ENCODE results near the gene GPC4.

Gene GPC4

GRCh38 chrX:133302775-133303445, 112.4 kb downstream of the GPC4 start:
- H3K9ac ChIP-seq = no peak overlapping the region

GRCh38 chrX:133300591-133300990, 114.7 kb downstream of the GPC4 start:
- Histone ChIP-seq H3K4me1 (no peaks in the 10 kb centered on the region), H2AFZ (no peak overlapping the region), H3K27ac (no peak overlapping the region), H3K9me3 (ENCODE audit: control insufficient read depth, low read length) (no peaks in the 10 kb centered on the region), H3K9ac (no peak overlapping the region), H3K4me2 (ENCODE audit: low read length) (no peak overlapping the region), H3K36me3 (ENCODE audit: control insufficient read depth, insufficient read depth, low read length) (no peaks in the 10 kb centered on the region), H3K27me3 (ENCODE audit: control insufficient read depth, insufficient read depth, low read length) (no peaks in the 10 kb centered on the region), H3K4me3 (ENCODE audit: low read depth, low read length) (no peak overlapping the region), H3K79me2 (no peaks in the 10 kb centered on the region)
- no peak for TF ChIP-seq CTCF (IDR thresholded peaks at IDR 0.05)

More at GRCh38 chrX:133302775-133303445, 112.4 kb downstream of the GPC4 start:
- no peak for TF ChIP-seq CTCF (IDR thresholded peaks at IDR 0.05)
- Histone ChIP-seq H3K36me3 (ENCODE audit: control insufficient read depth, insufficient read depth, low read length) (no peaks in the 10 kb centered on the region), H3K4me1 (no peaks in the 10 kb centered on the region), H3K27ac (no peak overlapping the region), H3K27me3 (ENCODE audit: control insufficient read depth, insufficient read depth, low read length) (no peaks in the 10 kb centered on the region), H3K79me2 (no peaks in the 10 kb centered on the region), H3K4me3 (ENCODE audit: low read depth, low read length) (no peak overlapping the region), H3K9me3 (ENCODE audit: control insufficient read depth, low read length) (no peaks in the 10 kb centered on the region), H3K4me2 (ENCODE audit: low read length) (no peak overlapping the region), H2AFZ (no peak overlapping the region)

- H2AFZ ChIP-seq = no peak overlapping the region
- H3K4me2 ChIP-seq (ENCODE audit: low read length) = no peak overlapping the region
- H3K27me3 ChIP-seq (ENCODE audit: control insufficient read depth, insufficient read depth, low read length) = no peaks in the 10 kb centered on the region
- H3K36me3 ChIP-seq (ENCODE audit: control insufficient read depth, insufficient read depth, low read length) = no peaks in the 10 kb centered on the region
- H3K79me2 ChIP-seq = no peaks in the 10 kb centered on the region
- no peak overlapping the region for H3K9ac ChIP-seq
- TF ChIP-seq CTCF (IDR thresholded peaks at IDR 0.05) = no peak
- H3K9me3 ChIP-seq (ENCODE audit: control insufficient read depth, low read length) = no peaks in the 10 kb centered on the region
- no peak overlapping the region for H3K4me3 ChIP-seq (ENCODE audit: low read depth, low read length)
- no peaks in the 10 kb centered on the region for H3K4me1 ChIP-seq
- H3K27ac ChIP-seq = no peak overlapping the region
Observed at GRCh38 chrX:133297284-133297683, 118.0 kb downstream of the GPC4 start.

GRCh38 chrX:133294126-133294525, 121.2 kb downstream of the GPC4 start:
- TF ChIP-seq CTCF (IDR thresholded peaks at IDR 0.05) = no peak
- Histone ChIP-seq H3K27ac (no peak overlapping the region), H3K79me2 (no peaks in the 10 kb centered on the region), H3K4me2 (ENCODE audit: low read length) (no peak overlapping the region), H3K9ac (no peak overlapping the region), H3K27me3 (ENCODE audit: control insufficient read depth, insufficient read depth, low read length) (no peaks in the 10 kb centered on the region), H2AFZ (no peak overlapping the region), H3K9me3 (ENCODE audit: control insufficient read depth, low read length) (no peaks in the 10 kb centered on the region), H3K36me3 (ENCODE audit: control insufficient read depth, insufficient read depth, low read length) (no peaks in the 10 kb centered on the region), H3K4me3 (ENCODE audit: low read depth, low read length) (no peak overlapping the region), H3K4me1 (no peaks in the 10 kb centered on the region)

- Histone ChIP-seq H3K27ac (no peak overlapping the region), H3K4me3 (ENCODE audit: low read depth, low read length) (no peak overlapping the region), H3K4me1 (no peaks in the 10 kb centered on the region), H3K9me3 (ENCODE audit: control insufficient read depth, low read length) (no peaks in the 10 kb centered on the region), H3K4me2 (ENCODE audit: low read length) (no peak overlapping the region), H3K79me2 (no peaks in the 10 kb centered on the region), H3K27me3 (ENCODE audit: control insufficient read depth, insufficient read depth, low read length) (no peaks in the 10 kb centered on the region), H3K36me3 (ENCODE audit: control insufficient read depth, insufficient read depth, low read length) (no peaks in the 10 kb centered on the region), H2AFZ (no peak overlapping the region), H3K9ac (no peak overlapping the region)
- TF ChIP-seq CTCF (IDR thresholded peaks at IDR 0.05) = no peak
Observed at GRCh38 chrX:133290076-133290475, 125.2 kb downstream of the GPC4 start.

Data from parathyroid adenoma (tissue), 2 donors.